WTC11 (cell line): Measurements from ENCODE around the gene ORM1. TPM values are rescaled to one million over a fixed set of nuclear protein-coding genes. Genes with fewer than 3 reads are reported as not detected.

ENCODE experiments used
- ATAC-seq: fragments of 200-7000 bp; cut with Tn5 transposase; 2 replicates; pipeline ENCODE4 v1.10.0; 2021; ENCODE audit warnings: mild to moderate bottlenecking, moderate library complexity
- CTCF ChIA-PET: fragments of 300-600 bp; sonication (Branson Sonifier 250); formaldehyde crosslinking; loops from one replicate; lab custom pipeline; 2021; ENCODE audit warnings: antibody characterized with exemption; lab: Charles Lee
- POLR2A ChIA-PET: fragments of 350-600 bp; sonication (Branson Sonifier 250); formaldehyde crosslinking; loops from one replicate; lab custom pipeline; 2021; ENCODE audit warnings: antibody characterized with exemption; lab: Charles Lee
- DNase-seq: peaks from one replicate; pipeline ENCODE4 v3.0.0; 2021; ENCODE audit warnings: low spot score
- H3K27ac Mint-ChIP-seq: 2 replicates; pipeline ENCODE4 v1.8.0; 2021; ENCODE audit warnings: mixed read lengths
- H3K27me3 Mint-ChIP-seq: 2 replicates; pipeline ENCODE4 v1.8.0; 2021; ENCODE audit warnings: low read depth, mild to moderate bottlenecking, moderate library complexity, mixed read lengths
- H3K36me3 Mint-ChIP-seq: 2 replicates; pipeline ENCODE4 v1.8.0; 2021; ENCODE audit warnings: mixed read lengths
- H3K4me1 Mint-ChIP-seq: 2 replicates; pipeline ENCODE4 v1.8.0; 2022; ENCODE audit warnings: mixed read lengths
- H3K4me3 Mint-ChIP-seq: 2 replicates; pipeline ENCODE4 v1.8.0; 2021; ENCODE audit warnings: mild to moderate bottlenecking, moderate library complexity, mixed read lengths
- H3K9me3 Mint-ChIP-seq: 2 replicates; pipeline ENCODE4 v1.8.0; 2021; ENCODE audit warnings: mixed read lengths
- ATF1 ChIP-seq: sonication (generic); formaldehyde crosslinking; IDR thresholded peaks from 2 replicates; pipeline ENCODE4 v1.8.1; 2023; ENCODE audit warnings: mild to moderate bottlenecking, moderate library complexity, missing genetic modification reagents
- CBFB ChIP-seq: sonication (generic); formaldehyde crosslinking; IDR thresholded peaks from 2 replicates; pipeline ENCODE4 v1.8.1; 2022; ENCODE audit warnings: mild to moderate bottlenecking, low read depth, missing genetic modification reagents
- CREB1 ChIP-seq: sonication (generic); formaldehyde crosslinking; IDR thresholded peaks from 2 replicates; pipeline ENCODE4 v1.8.0; 2023; ENCODE audit warnings: mild to moderate bottlenecking, missing genetic modification reagents
- CTCF ChIP-seq: fragments of 200-600 bp; IDR thresholded peaks from 2 replicates; pipeline ENCODE4 v1.8.0; 2022; ENCODE audit warnings: antibody characterized with exemption
- ELF4 ChIP-seq: sonication (generic); formaldehyde crosslinking; IDR thresholded peaks from 2 replicates; pipeline ENCODE4 v1.8.1; 2022; ENCODE audit warnings: low read depth, mild to moderate bottlenecking, moderate library complexity, missing genetic modification reagents
- EMX1 ChIP-seq: fragments of 250-450 bp; sonication (Bioruptor Pico); IDR thresholded peaks from 2 replicates; pipeline ENCODE4 v1.8.0; 2021; ENCODE audit warnings: mild to moderate bottlenecking
- ESRRA ChIP-seq: sonication (generic); formaldehyde crosslinking; IDR thresholded peaks from 2 replicates; pipeline ENCODE4 v1.8.1; 2022; ENCODE audit warnings: mild to moderate bottlenecking, missing genetic modification reagents, borderline replicate concordance
- FOXK1 ChIP-seq: sonication (generic); formaldehyde crosslinking; IDR thresholded peaks from 2 replicates; pipeline ENCODE4 v1.8.0; 2022; ENCODE audit warnings: mild to moderate bottlenecking, moderate library complexity, missing genetic modification reagents
- GABPB1 ChIP-seq: sonication (generic); formaldehyde crosslinking; IDR thresholded peaks from 2 replicates; pipeline ENCODE4 v1.8.1; 2023; ENCODE audit warnings: mild to moderate bottlenecking, missing genetic modification reagents
- GTF2I ChIP-seq: fragments of 250-450 bp; sonication (Bioruptor Pico); conservative IDR thresholded peaks from 2 replicates; pipeline ENCODE4 v1.4.0; 2021; ENCODE audit warnings: mild to moderate bottlenecking
- IRF1 ChIP-seq: sonication (generic); formaldehyde crosslinking; IDR thresholded peaks from 2 replicates; pipeline ENCODE4 v1.8.0; 2023; ENCODE audit warnings: missing genetic modification reagents
- MYBL2 ChIP-seq: sonication (generic); formaldehyde crosslinking; IDR thresholded peaks from 2 replicates; pipeline ENCODE4 v1.8.1; 2023; ENCODE audit warnings: mild to moderate bottlenecking, moderate library complexity, missing genetic modification reagents
- SMAD3 ChIP-seq: sonication (generic); formaldehyde crosslinking; IDR thresholded peaks from 2 replicates; pipeline ENCODE4 v1.8.0; 2022; ENCODE audit warnings: missing genetic modification reagents, mild to moderate bottlenecking, borderline replicate concordance
- TCF7 ChIP-seq: sonication (generic); formaldehyde crosslinking; IDR thresholded peaks from 2 replicates; pipeline ENCODE4 v1.8.0; 2022; ENCODE audit warnings: mild to moderate bottlenecking, low read depth, missing genetic modification reagents, moderate library complexity
- ZNF121 ChIP-seq: sonication (generic); formaldehyde crosslinking; IDR thresholded peaks from 2 replicates; pipeline ENCODE4 v1.8.0; 2023; ENCODE audit warnings: missing genetic modification reagents
- ZNF138 ChIP-seq: sonication (generic); formaldehyde crosslinking; conservative IDR thresholded peaks from 2 replicates; pipeline ENCODE4 v1.8.1; 2022; ENCODE audit warnings: mild to moderate bottlenecking, moderate library complexity, missing genetic modification reagents
- ZNF219 ChIP-seq: sonication (generic); formaldehyde crosslinking; IDR thresholded peaks from 2 replicates; pipeline ENCODE4 v1.8.0; 2023; ENCODE audit warnings: missing genetic modification reagents, mild to moderate bottlenecking, borderline replicate concordance
- ZNF416 ChIP-seq: fragments of 250-450 bp; sonication (Bioruptor Pico); IDR thresholded peaks from 2 replicates; pipeline ENCODE4 v1.9.0; 2021; ENCODE audit warnings: mild to moderate bottlenecking, inconsistent platforms
- total RNA-seq: library from RNA; stranded (reverse); gene quantifications from 3 replicates; pipeline ENCODE4 v1.2.3, GENCODE V29; 2021
- TF ChIP-seq, protein P1 (sequence below): sonication (generic); formaldehyde crosslinking; conservative IDR thresholded peaks from 2 replicates; pipeline ENCODE4 v1.8.1; 2023; ENCODE audit warnings: mild to moderate bottlenecking, low read depth, missing genetic modification reagents, moderate library complexity
- TF ChIP-seq, protein P2 (sequence below): sonication (generic); formaldehyde crosslinking; IDR thresholded peaks from 2 replicates; pipeline ENCODE4 v1.8.1; 2023; ENCODE audit warnings: mild to moderate bottlenecking, missing genetic modification reagents, borderline replicate concordance
- TF ChIP-seq, protein P3 (sequence below): sonication (generic); formaldehyde crosslinking; IDR thresholded peaks from 2 replicates; pipeline ENCODE4 v1.8.1; 2022; ENCODE audit warnings: mild to moderate bottlenecking, moderate library complexity, missing genetic modification reagents
- TF ChIP-seq, protein P4 (sequence below): sonication (generic); formaldehyde crosslinking; IDR thresholded peaks from 2 replicates; pipeline ENCODE4 v1.8.1; 2023; ENCODE audit warnings: mild to moderate bottlenecking, missing genetic modification reagents, moderate library complexity
- TF ChIP-seq, protein P5 (sequence below): fragments of 250-450 bp; sonication (Bioruptor Pico); IDR thresholded peaks from 2 replicates; pipeline ENCODE4 v2.1.2; 2022; ENCODE audit warnings: mild to moderate bottlenecking, moderate library complexity

ORM1 gene
- total RNA-seq, 1 experiment from 2014 or later: 3.9 TPM

GRCh38 chr9:114344692-114345091 lies 21.8 kb downstream of the ORM1 start (continued):
- no peak for TF ChIP-seq ELF4 (CRISPR knock-in tag)
- TF ChIP-seq CREB1 (CRISPR knock-in tag): no peak
- no peak for TF ChIP-seq ESRRA (CRISPR knock-in tag)
- no peak for TF ChIP-seq ZNF416 (CRISPR knock-in tag)

DNA sequence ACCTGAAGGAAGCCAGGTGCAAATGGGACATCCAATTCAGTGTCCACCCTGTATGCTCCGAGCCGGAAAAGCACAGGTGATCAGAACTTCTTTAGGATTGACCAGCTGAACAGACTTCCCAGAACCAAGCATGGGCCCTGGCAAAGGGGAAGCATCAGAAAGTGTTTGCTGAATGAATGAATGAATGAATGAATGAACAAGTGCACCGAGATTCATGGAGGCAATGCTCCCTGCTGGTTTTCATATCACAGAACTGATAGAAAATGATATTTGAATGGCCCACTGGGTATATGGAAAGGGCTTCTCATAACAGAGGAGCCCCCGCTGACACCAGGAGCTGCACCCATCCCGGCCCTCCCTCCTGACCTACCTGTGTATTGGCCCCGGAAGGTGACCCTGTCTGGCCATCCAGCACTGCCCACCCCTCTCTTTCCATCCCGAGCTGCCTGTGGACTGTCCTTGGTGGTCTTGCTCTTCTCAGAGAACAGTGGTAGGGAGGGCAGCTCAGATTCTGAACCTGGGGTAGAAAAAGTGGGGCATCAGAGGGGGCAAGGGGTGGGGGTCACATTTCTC lies 22.7 kb downstream of the ORM1 start:
- POLR2A ChIA-PET: no interaction called here
- no peak for ATAC-seq
- no peaks in the 10 kb centered on the region for H3K9me3 Mint-ChIP-seq
- TF ChIP-seq, protein P1, sequence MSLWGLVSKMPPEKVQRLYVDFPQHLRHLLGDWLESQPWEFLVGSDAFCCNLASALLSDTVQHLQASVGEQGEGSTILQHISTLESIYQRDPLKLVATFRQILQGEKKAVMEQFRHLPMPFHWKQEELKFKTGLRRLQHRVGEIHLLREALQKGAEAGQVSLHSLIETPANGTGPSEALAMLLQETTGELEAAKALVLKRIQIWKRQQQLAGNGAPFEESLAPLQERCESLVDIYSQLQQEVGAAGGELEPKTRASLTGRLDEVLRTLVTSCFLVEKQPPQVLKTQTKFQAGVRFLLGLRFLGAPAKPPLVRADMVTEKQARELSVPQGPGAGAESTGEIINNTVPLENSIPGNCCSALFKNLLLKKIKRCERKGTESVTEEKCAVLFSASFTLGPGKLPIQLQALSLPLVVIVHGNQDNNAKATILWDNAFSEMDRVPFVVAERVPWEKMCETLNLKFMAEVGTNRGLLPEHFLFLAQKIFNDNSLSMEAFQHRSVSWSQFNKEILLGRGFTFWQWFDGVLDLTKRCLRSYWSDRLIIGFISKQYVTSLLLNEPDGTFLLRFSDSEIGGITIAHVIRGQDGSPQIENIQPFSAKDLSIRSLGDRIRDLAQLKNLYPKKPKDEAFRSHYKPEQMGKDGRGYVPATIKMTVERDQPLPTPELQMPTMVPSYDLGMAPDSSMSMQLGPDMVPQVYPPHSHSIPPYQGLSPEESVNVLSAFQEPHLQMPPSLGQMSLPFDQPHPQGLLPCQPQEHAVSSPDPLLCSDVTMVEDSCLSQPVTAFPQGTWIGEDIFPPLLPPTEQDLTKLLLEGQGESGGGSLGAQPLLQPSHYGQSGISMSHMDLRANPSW (CRISPR knock-in tag): no peak
- no peak for TF ChIP-seq FOXK1
- TF ChIP-seq IRF1 (CRISPR knock-in tag): no peak
- TF ChIP-seq ZNF121 (CRISPR knock-in tag): no peak
- TF ChIP-seq, protein P2, sequence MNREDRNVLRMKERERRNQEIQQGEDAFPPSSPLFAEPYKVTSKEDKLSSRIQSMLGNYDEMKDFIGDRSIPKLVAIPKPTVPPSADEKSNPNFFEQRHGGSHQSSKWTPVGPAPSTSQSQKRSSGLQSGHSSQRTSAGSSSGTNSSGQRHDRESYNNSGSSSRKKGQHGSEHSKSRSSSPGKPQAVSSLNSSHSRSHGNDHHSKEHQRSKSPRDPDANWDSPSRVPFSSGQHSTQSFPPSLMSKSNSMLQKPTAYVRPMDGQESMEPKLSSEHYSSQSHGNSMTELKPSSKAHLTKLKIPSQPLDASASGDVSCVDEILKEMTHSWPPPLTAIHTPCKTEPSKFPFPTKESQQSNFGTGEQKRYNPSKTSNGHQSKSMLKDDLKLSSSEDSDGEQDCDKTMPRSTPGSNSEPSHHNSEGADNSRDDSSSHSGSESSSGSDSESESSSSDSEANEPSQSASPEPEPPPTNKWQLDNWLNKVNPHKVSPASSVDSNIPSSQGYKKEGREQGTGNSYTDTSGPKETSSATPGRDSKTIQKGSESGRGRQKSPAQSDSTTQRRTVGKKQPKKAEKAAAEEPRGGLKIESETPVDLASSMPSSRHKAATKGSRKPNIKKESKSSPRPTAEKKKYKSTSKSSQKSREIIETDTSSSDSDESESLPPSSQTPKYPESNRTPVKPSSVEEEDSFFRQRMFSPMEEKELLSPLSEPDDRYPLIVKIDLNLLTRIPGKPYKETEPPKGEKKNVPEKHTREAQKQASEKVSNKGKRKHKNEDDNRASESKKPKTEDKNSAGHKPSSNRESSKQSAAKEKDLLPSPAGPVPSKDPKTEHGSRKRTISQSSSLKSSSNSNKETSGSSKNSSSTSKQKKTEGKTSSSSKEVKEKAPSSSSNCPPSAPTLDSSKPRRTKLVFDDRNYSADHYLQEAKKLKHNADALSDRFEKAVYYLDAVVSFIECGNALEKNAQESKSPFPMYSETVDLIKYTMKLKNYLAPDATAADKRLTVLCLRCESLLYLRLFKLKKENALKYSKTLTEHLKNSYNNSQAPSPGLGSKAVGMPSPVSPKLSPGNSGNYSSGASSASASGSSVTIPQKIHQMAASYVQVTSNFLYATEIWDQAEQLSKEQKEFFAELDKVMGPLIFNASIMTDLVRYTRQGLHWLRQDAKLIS: no peak
- TF ChIP-seq ZNF138 (CRISPR knock-in tag): no peak
- TF ChIP-seq MYBL2 (CRISPR knock-in tag): no peak
- no peak for TF ChIP-seq GTF2I (CRISPR knock-in tag)
- TF ChIP-seq SMAD3 (CRISPR knock-in tag): no peak
- no peak for TF ChIP-seq GABPB1 (CRISPR knock-in tag)
- TF ChIP-seq CBFB (CRISPR knock-in tag): no peak
- TF ChIP-seq EMX1 (CRISPR knock-in tag): no peak
- no peak for TF ChIP-seq ZNF219
- CTCF ChIA-PET: interaction anchor here (0.7 kb wide), 1 partner anchor 263 kb away, joined by 3 read pairs; no protein-coding TSS in a partner anchor
- no peak overlapping the region for H3K4me3 Mint-ChIP-seq
- H3K36me3 Mint-ChIP-seq: peaks cover 46% of the 10 kb centered on the region
- DNase-seq: no peak
- no peak overlapping the region for H3K27ac Mint-ChIP-seq
- peaks cover 17% of the 10 kb centered on the region for H3K4me1 Mint-ChIP-seq
- H3K27me3 Mint-ChIP-seq: no peaks in the 10 kb centered on the region

DNA sequence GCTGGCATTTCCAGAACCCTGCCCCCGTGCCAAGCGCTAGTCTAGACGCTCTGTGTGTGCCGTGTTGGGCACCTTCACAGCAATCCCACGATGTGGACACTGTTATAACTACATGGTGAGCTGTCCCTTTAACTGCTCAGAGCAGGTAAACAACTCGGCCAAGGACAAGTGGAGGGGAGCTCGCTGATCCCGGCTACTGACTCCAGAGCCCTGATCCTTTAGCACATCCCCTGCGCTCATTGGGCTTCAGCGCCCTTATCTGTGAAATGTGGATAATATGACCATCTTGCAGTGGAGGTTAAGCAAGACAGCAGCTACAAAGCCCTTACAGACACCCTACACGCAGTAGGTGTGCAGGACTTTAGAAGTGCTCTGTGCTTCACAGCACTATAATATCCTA lies 23.2 kb downstream of the ORM1 start:
- Mint-ChIP-seq H3K36me3 (peaks cover 48% of the 10 kb centered on the region), H3K27ac (no peak overlapping the region), H3K27me3 (no peaks in the 10 kb centered on the region), H3K4me3 (no peak overlapping the region), H3K9me3 (no peaks in the 10 kb centered on the region), H3K4me1 (peaks cover 17% of the 10 kb centered on the region)
- ATAC-seq (no peak), DNase-seq (no peak)
- POLR2A ChIA-PET: no interaction called here
- CTCF ChIA-PET: interaction anchor here (0.7 kb wide), 1 partner anchor 264 kb away, joined by 3 read pairs; no protein-coding TSS in a partner anchor
- TF ChIP-seq, protein P3, sequence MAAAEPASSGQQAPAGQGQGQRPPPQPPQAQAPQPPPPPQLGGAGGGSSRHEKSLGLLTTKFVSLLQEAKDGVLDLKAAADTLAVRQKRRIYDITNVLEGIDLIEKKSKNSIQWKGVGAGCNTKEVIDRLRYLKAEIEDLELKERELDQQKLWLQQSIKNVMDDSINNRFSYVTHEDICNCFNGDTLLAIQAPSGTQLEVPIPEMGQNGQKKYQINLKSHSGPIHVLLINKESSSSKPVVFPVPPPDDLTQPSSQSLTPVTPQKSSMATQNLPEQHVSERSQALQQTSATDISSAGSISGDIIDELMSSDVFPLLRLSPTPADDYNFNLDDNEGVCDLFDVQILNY: no peak
- TF ChIP-seq TCF7 (CRISPR knock-in tag) (no peak), FOXK1 (no peak), GABPB1 (CRISPR knock-in tag) (no peak), CTCF (no peak), ATF1 (CRISPR knock-in tag) (no peak)
- TF ChIP-seq, protein P4, sequence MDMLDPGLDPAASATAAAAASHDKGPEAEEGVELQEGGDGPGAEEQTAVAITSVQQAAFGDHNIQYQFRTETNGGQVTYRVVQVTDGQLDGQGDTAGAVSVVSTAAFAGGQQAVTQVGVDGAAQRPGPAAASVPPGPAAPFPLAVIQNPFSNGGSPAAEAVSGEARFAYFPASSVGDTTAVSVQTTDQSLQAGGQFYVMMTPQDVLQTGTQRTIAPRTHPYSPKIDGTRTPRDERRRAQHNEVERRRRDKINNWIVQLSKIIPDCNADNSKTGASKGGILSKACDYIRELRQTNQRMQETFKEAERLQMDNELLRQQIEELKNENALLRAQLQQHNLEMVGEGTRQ (CRISPR knock-in tag): no peak
- TF ChIP-seq, protein P5, sequence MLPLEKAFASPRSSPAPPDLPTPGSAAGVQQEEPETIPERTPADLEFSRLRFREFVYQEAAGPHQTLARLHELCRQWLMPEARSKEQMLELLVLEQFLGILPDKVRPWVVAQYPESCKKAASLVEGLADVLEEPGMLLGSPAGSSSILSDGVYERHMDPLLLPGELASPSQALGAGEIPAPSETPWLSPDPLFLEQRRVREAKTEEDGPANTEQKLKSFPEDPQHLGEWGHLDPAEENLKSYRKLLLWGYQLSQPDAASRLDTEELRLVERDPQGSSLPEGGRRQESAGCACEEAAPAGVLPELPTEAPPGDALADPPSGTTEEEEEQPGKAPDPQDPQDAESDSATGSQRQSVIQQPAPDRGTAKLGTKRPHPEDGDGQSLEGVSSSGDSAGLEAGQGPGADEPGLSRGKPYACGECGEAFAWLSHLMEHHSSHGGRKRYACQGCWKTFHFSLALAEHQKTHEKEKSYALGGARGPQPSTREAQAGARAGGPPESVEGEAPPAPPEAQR (CRISPR knock-in tag): no peak
